HG03103 (cell line): Measurements from ENCODE around the gene RAD23B.

Source experiments
- ATAC-seq: cut with Tn5 transposase; IDR thresholded peaks from one replicate; pipeline ENCODE4 v1.9.1; 2021; ENCODE audit warnings: low read depth; ENCODE audit not compliant: unreplicated experiment

The RAD23B gene

GRCh38 chr9:107330420-107330819 is 47.3 kb downstream of the RAD23B start:
- no peak for ATAC-seq

GRCh38 chr9:107332883-107333282 is 49.8 kb downstream of the RAD23B start:
- ATAC-seq = no peak

GRCh38 chr9:107333363-107333762 is 50.3 kb downstream of the RAD23B start:
- no peak for ATAC-seq

GRCh38 chr9:107334103-107334776 is 51.2 kb downstream of the RAD23B start:
- ATAC-seq = no peak

GRCh38 chr9:107335331-107335730 is 52.3 kb downstream of the RAD23B start:
- ATAC-seq = no peak

- no peak for ATAC-seq
These were observed 53.8 kb downstream of the RAD23B start for GRCh38 chr9:107336718-107337360.

- no peak for ATAC-seq
These were observed 54.9 kb downstream of the RAD23B start for GRCh38 chr9:107337676-107338590.

GRCh38 chr9:107338911-107339659 is 56.0 kb downstream of the RAD23B start:
- no peak for ATAC-seq

- peak; percentile 83 for ATAC-seq
These were observed 58.0 kb downstream of the RAD23B start for GRCh38 chr9:107340920-107341632.

GRCh38 chr9:107342476-107343161 is 59.5 kb downstream of the RAD23B start:
- no peak for ATAC-seq

- ATAC-seq = no peak
These were observed 62.2 kb downstream of the RAD23B start for GRCh38 chr9:107345327-107345726.

- ATAC-seq = no peak
These were observed 65.8 kb downstream of the RAD23B start for GRCh38 chr9:107348836-107349235.

- ATAC-seq = no peak
These were observed 67.4 kb downstream of the RAD23B start for GRCh38 chr9:107350443-107350842.

- ATAC-seq = no peak
These were observed 68.4 kb downstream of the RAD23B start for GRCh38 chr9:107351382-107352045.

- ATAC-seq = no peak
These were observed 72.3 kb downstream of the RAD23B start for GRCh38 chr9:107355394-107355793.

- no peak for ATAC-seq
These were observed 75.9 kb downstream of the RAD23B start for GRCh38 chr9:107358986-107359385.

GRCh38 chr9:107360098-107360497 is 77.0 kb downstream of the RAD23B start:
- no peak for ATAC-seq

GRCh38 chr9:107361816-107362215 is 78.7 kb downstream of the RAD23B start:
- no peak for ATAC-seq
